ENCODE measurements around the gene RREB1.

Gene RREB1

DNA sequence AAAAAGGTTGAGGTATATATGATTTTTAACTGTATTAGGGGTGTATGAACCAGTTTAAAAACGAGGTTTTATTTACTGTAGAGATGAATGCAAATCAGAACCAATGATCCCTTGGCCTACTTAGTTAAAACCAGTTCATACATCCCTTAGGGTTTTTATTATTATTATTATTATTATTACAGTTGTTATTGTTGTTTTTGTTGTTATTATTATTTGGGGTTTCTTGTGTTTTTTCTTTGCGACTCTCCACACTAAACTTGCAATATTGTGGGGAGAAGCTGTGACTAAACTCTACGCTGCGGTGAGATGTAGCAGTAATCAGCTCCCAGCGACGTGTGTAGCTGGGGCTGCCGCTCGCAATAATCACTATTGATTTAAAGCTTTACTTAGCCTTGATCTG, 143.1 kb downstream of the RREB1 start:
- H3K27ac ChIP-seq (ENCODE audit: extremely low read depth, low read depth, low read length): no peak overlapping the region
- no peak overlapping the region for H3K4me3 ChIP-seq (ENCODE audit: low read depth, low read length)
- CTCF ChIA-PET: interaction anchor here (0.7 to 5.7 kb wide), 7 partner anchors 7 to 576 kb away, joined by 3 to 41 read pairs (median 4); no protein-coding TSS in a partner anchor
- H3K9me3 ChIP-seq (ENCODE audit: control insufficient read depth, insufficient read depth, low read depth, low read length): no peaks in the 10 kb centered on the region
- POLR2A ChIA-PET: interaction anchor here (0.6 kb wide), 1 partner anchor 143 kb away, joined by 3 read pairs; no protein-coding TSS in a partner anchor
- H3K4me1 ChIP-seq (ENCODE audit: control insufficient read depth, insufficient read depth, low read length): no peaks in the 10 kb centered on the region
- peaks cover 5 to 54% of the 10 kb centered on the region in 2 experiments; a peak in 2 of 3 replicates for H3K36me3 ChIP-seq (ENCODE audit: control insufficient read depth in 2 of 2, insufficient read depth in 1 of 2, low read length in 2 of 2)
- TF ChIP-seq ZNF133 (tag by site-specific recombination; IDR thresholded peaks at IDR 0.05): no peak
- TF ChIP-seq ZBTB21 (tag by site-specific recombination; IDR thresholded peaks at IDR 0.05): no peak
- no peak for TF ChIP-seq ZNF266 (tag by site-specific recombination; IDR thresholded peaks at IDR 0.05; ENCODE audit: low read depth)
- TF ChIP-seq ZNF558 (tag by site-specific recombination; IDR thresholded peaks at IDR 0.05): no peak
- TF ChIP-seq REPIN1 (tag by site-specific recombination; IDR thresholded peaks at IDR 0.05; ENCODE audit: low read depth): peak; percentile 95; the same call in 1 of the 2 replicates
- no peak for TF ChIP-seq ZNF521 (tag by site-specific recombination; IDR thresholded peaks at IDR 0.05)
- TF ChIP-seq, protein P1, sequence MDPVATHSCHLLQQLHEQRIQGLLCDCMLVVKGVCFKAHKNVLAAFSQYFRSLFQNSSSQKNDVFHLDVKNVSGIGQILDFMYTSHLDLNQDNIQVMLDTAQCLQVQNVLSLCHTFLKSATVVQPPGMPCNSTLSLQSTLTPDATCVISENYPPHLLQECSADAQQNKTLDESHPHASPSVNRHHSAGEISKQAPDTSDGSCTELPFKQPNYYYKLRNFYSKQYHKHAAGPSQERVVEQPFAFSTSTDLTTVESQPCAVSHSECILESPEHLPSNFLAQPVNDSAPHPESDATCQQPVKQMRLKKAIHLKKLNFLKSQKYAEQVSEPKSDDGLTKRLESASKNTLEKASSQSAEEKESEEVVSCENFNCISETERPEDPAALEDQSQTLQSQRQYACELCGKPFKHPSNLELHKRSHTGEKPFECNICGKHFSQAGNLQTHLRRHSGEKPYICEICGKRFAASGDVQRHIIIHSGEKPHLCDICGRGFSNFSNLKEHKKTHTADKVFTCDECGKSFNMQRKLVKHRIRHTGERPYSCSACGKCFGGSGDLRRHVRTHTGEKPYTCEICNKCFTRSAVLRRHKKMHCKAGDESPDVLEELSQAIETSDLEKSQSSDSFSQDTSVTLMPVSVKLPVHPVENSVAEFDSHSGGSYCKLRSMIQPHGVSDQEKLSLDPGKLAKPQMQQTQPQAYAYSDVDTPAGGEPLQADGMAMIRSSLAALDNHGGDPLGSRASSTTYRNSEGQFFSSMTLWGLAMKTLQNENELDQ (tag by site-specific recombination; IDR thresholded peaks at IDR 0.05; ENCODE audit: low read depth): no peak

DNA sequence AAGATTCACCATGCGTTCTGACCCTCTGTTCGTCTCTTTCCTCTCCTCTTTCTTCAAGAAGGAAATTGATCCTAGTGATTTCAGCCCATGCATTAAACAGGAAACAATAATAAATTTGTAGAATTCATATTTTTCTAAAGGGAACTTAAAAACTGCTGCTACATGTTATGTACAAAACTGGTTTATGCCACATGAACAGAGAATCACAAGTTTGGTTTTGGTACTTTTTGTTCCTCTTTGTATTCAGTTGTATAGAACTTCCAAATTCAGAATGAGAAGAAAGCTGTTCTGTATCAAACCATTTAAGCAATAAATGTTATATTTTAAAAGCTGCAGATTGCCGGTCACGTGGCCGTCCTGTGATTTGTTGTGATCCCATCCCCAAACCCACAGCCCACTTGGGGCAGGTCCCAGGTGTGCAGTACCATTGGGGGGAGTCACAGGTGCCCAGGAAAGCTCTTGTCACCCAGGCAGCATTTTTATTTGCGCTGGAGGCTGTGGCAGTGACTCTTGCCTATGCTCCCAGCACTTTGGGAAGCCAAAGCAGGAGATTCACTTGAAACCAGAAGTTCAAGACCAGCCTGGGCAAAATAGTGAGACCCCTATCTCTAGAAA, 144.0 kb downstream of the RREB1 start:
- peaks cover 5 to 45% of the 10 kb centered on the region in 2 experiments; a peak in 2 of 3 replicates for H3K36me3 ChIP-seq (ENCODE audit: control insufficient read depth in 2 of 2, insufficient read depth in 1 of 2, low read length in 2 of 2)
- no peak overlapping the region for H3K4me3 ChIP-seq (ENCODE audit: low read depth, low read length)
- H3K27ac ChIP-seq (ENCODE audit: extremely low read depth, low read depth, low read length): no peak overlapping the region
- TF ChIP-seq ZFHX2 (tag by site-specific recombination; conservative IDR thresholded peaks at IDR 0.05): no peak
- no peak for TF ChIP-seq ZNF670 (tag by site-specific recombination; IDR thresholded peaks at IDR 0.05; ENCODE audit: low read depth)
- TF ChIP-seq ZNF121 (tag by site-specific recombination; IDR thresholded peaks at IDR 0.05): no peak
- TF ChIP-seq, protein P2, sequence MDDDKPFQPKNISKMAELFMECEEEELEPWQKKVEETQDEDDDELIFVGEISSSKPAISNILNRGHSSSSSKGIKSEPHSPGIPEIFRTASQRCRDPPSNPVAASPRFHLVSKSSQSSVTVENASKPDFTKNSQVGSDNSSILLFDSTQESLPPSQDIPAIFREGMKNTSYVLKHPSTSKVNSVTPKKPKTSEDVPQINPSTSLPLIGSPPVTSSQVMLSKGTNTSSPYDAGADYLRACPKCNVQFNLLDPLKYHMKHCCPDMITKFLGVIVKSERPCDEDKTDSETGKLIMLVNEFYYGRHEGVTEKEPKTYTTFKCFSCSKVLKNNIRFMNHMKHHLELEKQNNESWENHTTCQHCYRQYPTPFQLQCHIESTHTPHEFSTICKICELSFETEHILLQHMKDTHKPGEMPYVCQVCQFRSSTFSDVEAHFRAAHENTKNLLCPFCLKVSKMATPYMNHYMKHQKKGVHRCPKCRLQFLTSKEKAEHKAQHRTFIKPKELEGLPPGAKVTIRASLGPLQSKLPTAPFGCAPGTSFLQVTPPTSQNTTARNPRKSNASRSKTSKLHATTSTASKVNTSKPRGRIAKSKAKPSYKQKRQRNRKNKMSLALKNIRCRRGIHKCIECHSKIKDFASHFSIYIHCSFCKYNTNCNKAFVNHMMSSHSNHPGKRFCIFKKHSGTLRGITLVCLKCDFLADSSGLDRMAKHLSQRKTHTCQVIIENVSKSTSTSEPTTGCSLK (tag by site-specific recombination; IDR thresholded peaks at IDR 0.05): no peak
- TF ChIP-seq, protein P3, sequence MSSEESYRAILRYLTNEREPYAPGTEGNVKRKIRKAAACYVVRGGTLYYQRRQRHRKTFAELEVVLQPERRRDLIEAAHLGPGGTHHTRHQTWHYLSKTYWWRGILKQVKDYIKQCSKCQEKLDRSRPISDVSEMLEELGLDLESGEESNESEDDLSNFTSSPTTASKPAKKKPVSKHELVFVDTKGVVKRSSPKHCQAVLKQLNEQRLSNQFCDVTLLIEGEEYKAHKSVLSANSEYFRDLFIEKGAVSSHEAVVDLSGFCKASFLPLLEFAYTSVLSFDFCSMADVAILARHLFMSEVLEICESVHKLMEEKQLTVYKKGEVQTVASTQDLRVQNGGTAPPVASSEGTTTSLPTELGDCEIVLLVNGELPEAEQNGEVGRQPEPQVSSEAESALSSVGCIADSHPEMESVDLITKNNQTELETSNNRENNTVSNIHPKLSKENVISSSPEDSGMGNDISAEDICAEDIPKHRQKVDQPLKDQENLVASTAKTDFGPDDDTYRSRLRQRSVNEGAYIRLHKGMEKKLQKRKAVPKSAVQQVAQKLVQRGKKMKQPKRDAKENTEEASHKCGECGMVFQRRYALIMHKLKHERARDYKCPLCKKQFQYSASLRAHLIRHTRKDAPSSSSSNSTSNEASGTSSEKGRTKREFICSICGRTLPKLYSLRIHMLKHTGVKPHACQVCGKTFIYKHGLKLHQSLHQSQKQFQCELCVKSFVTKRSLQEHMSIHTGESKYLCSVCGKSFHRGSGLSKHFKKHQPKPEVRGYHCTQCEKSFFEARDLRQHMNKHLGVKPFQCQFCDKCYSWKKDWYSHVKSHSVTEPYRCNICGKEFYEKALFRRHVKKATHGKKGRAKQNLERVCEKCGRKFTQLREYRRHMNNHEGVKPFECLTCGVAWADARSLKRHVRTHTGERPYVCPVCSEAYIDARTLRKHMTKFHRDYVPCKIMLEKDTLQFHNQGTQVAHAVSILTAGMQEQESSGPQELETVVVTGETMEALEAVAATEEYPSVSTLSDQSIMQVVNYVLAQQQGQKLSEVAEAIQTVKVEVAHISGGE (tag by site-specific recombination; conservative IDR thresholded peaks at IDR 0.05; ENCODE audit: low read depth): no peak
- no peak for TF ChIP-seq ZBTB17 (tag by site-specific recombination; IDR thresholded peaks at IDR 0.05)
- no peak for TF ChIP-seq ZNF768 (tag by site-specific recombination; IDR thresholded peaks at IDR 0.05)
- TF ChIP-seq, protein P4, sequence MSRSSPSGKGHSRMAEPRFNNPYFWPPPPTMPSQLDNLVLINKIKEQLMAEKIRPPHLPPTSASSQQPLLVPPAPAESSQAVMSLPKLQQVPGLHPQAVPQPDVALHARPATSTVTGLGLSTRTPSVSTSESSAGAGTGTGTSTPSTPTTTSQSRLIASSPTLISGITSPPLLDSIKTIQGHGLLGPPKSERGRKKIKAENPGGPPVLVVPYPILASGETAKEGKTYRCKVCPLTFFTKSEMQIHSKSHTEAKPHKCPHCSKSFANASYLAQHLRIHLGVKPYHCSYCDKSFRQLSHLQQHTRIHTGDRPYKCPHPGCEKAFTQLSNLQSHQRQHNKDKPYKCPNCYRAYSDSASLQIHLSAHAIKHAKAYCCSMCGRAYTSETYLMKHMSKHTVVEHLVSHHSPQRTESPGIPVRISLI (tag by site-specific recombination; IDR thresholded peaks at IDR 0.05): no peak
- TF ChIP-seq KLF8 (tag by site-specific recombination; IDR thresholded peaks at IDR 0.05): no peak
- TF ChIP-seq ZNF776 (tag by site-specific recombination; IDR thresholded peaks at IDR 0.05; ENCODE audit: borderline replicate concordance): no peak
- no peaks in the 10 kb centered on the region for H3K4me1 ChIP-seq (ENCODE audit: control insufficient read depth, insufficient read depth, low read length)
- ChIA-PET CTCF (interaction anchor here (0.6 to 5.7 kb wide), 6 partner anchors 8 to 1663 kb away, joined by 3 to 41 read pairs (median 5); no protein-coding TSS in a partner anchor), POLR2A (interaction anchor here (0.6 kb wide), 1 partner anchor 144 kb away, joined by 3 read pairs; no protein-coding TSS in a partner anchor)
- H3K9me3 ChIP-seq (ENCODE audit: control insufficient read depth, insufficient read depth, low read depth, low read length): no peaks in the 10 kb centered on the region
